Measurements from ENCODE around the gene WSCD2.

Gene WSCD2

GRCh38 chr12:108099778-108100489, 29.2 kb upstream of the WSCD2 start:
- H3K4me1 Mint-ChIP-seq (ENCODE audit: low read depth): no peaks in the 10 kb centered on the region
- no peaks in the 10 kb centered on the region for H3K9me3 Mint-ChIP-seq
- H3K36me3 Mint-ChIP-seq (ENCODE audit: low read depth): no peaks in the 10 kb centered on the region
- H3K4me3 Mint-ChIP-seq: no peak overlapping the region
- no peaks in the 10 kb centered on the region for H3K27me3 Mint-ChIP-seq (ENCODE audit: low read depth)
- no peak overlapping the region for H3K27ac Mint-ChIP-seq

GRCh38 chr12:108101605-108102175, 27.4 kb upstream of the WSCD2 start:
- Mint-ChIP-seq H3K27ac (no peak overlapping the region), H3K4me3 (no peak overlapping the region), H3K9me3 (no peaks in the 10 kb centered on the region), H3K4me1 (ENCODE audit: low read depth) (no peaks in the 10 kb centered on the region), H3K27me3 (ENCODE audit: low read depth) (no peaks in the 10 kb centered on the region), H3K36me3 (ENCODE audit: low read depth) (no peaks in the 10 kb centered on the region)

GRCh38 chr12:108102363-108102762, 26.7 kb upstream of the WSCD2 start:
- no peaks in the 10 kb centered on the region for H3K36me3 Mint-ChIP-seq (ENCODE audit: low read depth)
- H3K27ac Mint-ChIP-seq: no peak overlapping the region
- no peak overlapping the region for H3K4me3 Mint-ChIP-seq
- H3K27me3 Mint-ChIP-seq (ENCODE audit: low read depth): no peaks in the 10 kb centered on the region
- no peaks in the 10 kb centered on the region for H3K9me3 Mint-ChIP-seq
- H3K4me1 Mint-ChIP-seq (ENCODE audit: low read depth): no peaks in the 10 kb centered on the region

GRCh38 chr12:108103087-108103486, 26.0 kb upstream of the WSCD2 start:
- no peaks in the 10 kb centered on the region for H3K4me1 Mint-ChIP-seq (ENCODE audit: low read depth)
- H3K27ac Mint-ChIP-seq: no peak overlapping the region
- H3K36me3 Mint-ChIP-seq (ENCODE audit: low read depth): no peaks in the 10 kb centered on the region
- no peaks in the 10 kb centered on the region for H3K9me3 Mint-ChIP-seq
- H3K4me3 Mint-ChIP-seq: no peak overlapping the region
- no peaks in the 10 kb centered on the region for H3K27me3 Mint-ChIP-seq (ENCODE audit: low read depth)

GRCh38 chr12:108103517-108103916, 25.6 kb upstream of the WSCD2 start:
- H3K27ac Mint-ChIP-seq: no peak overlapping the region
- no peak overlapping the region for H3K4me3 Mint-ChIP-seq
- no peaks in the 10 kb centered on the region for H3K9me3 Mint-ChIP-seq
- no peaks in the 10 kb centered on the region for H3K27me3 Mint-ChIP-seq (ENCODE audit: low read depth)
- no peaks in the 10 kb centered on the region for H3K36me3 Mint-ChIP-seq (ENCODE audit: low read depth)
- H3K4me1 Mint-ChIP-seq (ENCODE audit: low read depth): no peaks in the 10 kb centered on the region

- Mint-ChIP-seq H3K27ac (no peak overlapping the region), H3K9me3 (no peaks in the 10 kb centered on the region), H3K27me3 (ENCODE audit: low read depth) (no peaks in the 10 kb centered on the region), H3K4me3 (no peak overlapping the region), H3K4me1 (ENCODE audit: low read depth) (no peaks in the 10 kb centered on the region), H3K36me3 (ENCODE audit: low read depth) (no peaks in the 10 kb centered on the region)
These were observed 24.4 kb upstream of the WSCD2 start for GRCh38 chr12:108104657-108105056.

- H3K27ac Mint-ChIP-seq: no peak overlapping the region
- no peaks in the 10 kb centered on the region for H3K4me1 Mint-ChIP-seq (ENCODE audit: low read depth)
- H3K36me3 Mint-ChIP-seq (ENCODE audit: low read depth): no peaks in the 10 kb centered on the region
- H3K9me3 Mint-ChIP-seq: no peaks in the 10 kb centered on the region
- H3K27me3 Mint-ChIP-seq (ENCODE audit: low read depth): no peaks in the 10 kb centered on the region
- H3K4me3 Mint-ChIP-seq: no peak overlapping the region
These were observed 22.5 kb upstream of the WSCD2 start for GRCh38 chr12:108106599-108106998.

GRCh38 chr12:108107293-108107692, 21.8 kb upstream of the WSCD2 start:
- H3K27me3 Mint-ChIP-seq (ENCODE audit: low read depth): no peaks in the 10 kb centered on the region
- H3K9me3 Mint-ChIP-seq: no peaks in the 10 kb centered on the region
- no peaks in the 10 kb centered on the region for H3K36me3 Mint-ChIP-seq (ENCODE audit: low read depth)
- no peak overlapping the region for H3K27ac Mint-ChIP-seq
- no peaks in the 10 kb centered on the region for H3K4me1 Mint-ChIP-seq (ENCODE audit: low read depth)
- no peak overlapping the region for H3K4me3 Mint-ChIP-seq

GRCh38 chr12:108109504-108109903, 19.6 kb upstream of the WSCD2 start:
- Mint-ChIP-seq H3K36me3 (ENCODE audit: low read depth) (no peaks in the 10 kb centered on the region), H3K27me3 (ENCODE audit: low read depth) (no peaks in the 10 kb centered on the region), H3K27ac (no peak overlapping the region), H3K9me3 (no peaks in the 10 kb centered on the region), H3K4me1 (ENCODE audit: low read depth) (no peaks in the 10 kb centered on the region), H3K4me3 (no peak overlapping the region)

GRCh38 chr12:108109954-108110353, 19.1 kb upstream of the WSCD2 start:
- Mint-ChIP-seq H3K4me3 (no peak overlapping the region), H3K9me3 (no peaks in the 10 kb centered on the region), H3K4me1 (ENCODE audit: low read depth) (no peaks in the 10 kb centered on the region), H3K27ac (no peak overlapping the region), H3K36me3 (ENCODE audit: low read depth) (no peaks in the 10 kb centered on the region), H3K27me3 (ENCODE audit: low read depth) (no peaks in the 10 kb centered on the region)

- H3K27ac Mint-ChIP-seq: no peak overlapping the region
- no peaks in the 10 kb centered on the region for H3K4me1 Mint-ChIP-seq (ENCODE audit: low read depth)
- H3K4me3 Mint-ChIP-seq: no peak overlapping the region
- H3K36me3 Mint-ChIP-seq (ENCODE audit: low read depth): no peaks in the 10 kb centered on the region
- no peaks in the 10 kb centered on the region for H3K9me3 Mint-ChIP-seq
- no peaks in the 10 kb centered on the region for H3K27me3 Mint-ChIP-seq (ENCODE audit: low read depth)
These were observed 18.2 kb upstream of the WSCD2 start for GRCh38 chr12:108110844-108111243.

- Mint-ChIP-seq H3K27me3 (ENCODE audit: low read depth) (peaks cover 3% of the 10 kb centered on the region), H3K27ac (no peak overlapping the region), H3K4me1 (ENCODE audit: low read depth) (no peaks in the 10 kb centered on the region), H3K36me3 (ENCODE audit: low read depth) (no peaks in the 10 kb centered on the region), H3K4me3 (no peak overlapping the region), H3K9me3 (no peaks in the 10 kb centered on the region)
These were observed 16.1 kb upstream of the WSCD2 start for GRCh38 chr12:108112832-108113556.

- Mint-ChIP-seq H3K27me3 (ENCODE audit: low read depth) (peaks cover 12% of the 10 kb centered on the region), H3K4me1 (ENCODE audit: low read depth) (peaks cover 7% of the 10 kb centered on the region), H3K9me3 (no peaks in the 10 kb centered on the region), H3K27ac (no peak overlapping the region), H3K36me3 (ENCODE audit: low read depth) (no peaks in the 10 kb centered on the region), H3K4me3 (no peak overlapping the region)
These were observed 13.7 kb upstream of the WSCD2 start for GRCh38 chr12:108115123-108116121.

- no peak overlapping the region for H3K4me3 Mint-ChIP-seq
- peaks cover 7% of the 10 kb centered on the region for H3K4me1 Mint-ChIP-seq (ENCODE audit: low read depth)
- no peak overlapping the region for H3K27ac Mint-ChIP-seq
- H3K9me3 Mint-ChIP-seq: no peaks in the 10 kb centered on the region
- H3K27me3 Mint-ChIP-seq (ENCODE audit: low read depth): peaks cover 12% of the 10 kb centered on the region
- H3K36me3 Mint-ChIP-seq (ENCODE audit: low read depth): no peaks in the 10 kb centered on the region
These were observed 12.8 kb upstream of the WSCD2 start for GRCh38 chr12:108116254-108116653.
